H9 (cell line): Measurements from ENCODE around the gene CIB4. TPM values are rescaled to one million over a fixed set of nuclear protein-coding genes. Genes with fewer than 3 reads are reported as not detected.
A peak's percentile ranks its signal among the peaks of the same experiment; 100 is the strongest.

Source experiments
- DNase-seq: peaks from one replicate; pipeline ENCODE4 v3.0.0-alpha.2; 2017
- H2AFZ ChIP-seq: one replicate; pipeline ENCODE4 v1.6.1; 2013; ENCODE audit warnings: mild to moderate bottlenecking, low read length, control low read depth, moderate library complexity
- H2AK5ac ChIP-seq: 2 replicates; pipeline ENCODE4 v1.6.1; 2013; ENCODE audit warnings: low read length, control low read depth, mixed read lengths; ENCODE audit not compliant: insufficient read length
- H2BK120ac ChIP-seq: one replicate; pipeline ENCODE4 v1.6.1; 2013; ENCODE audit warnings: low read depth, mild to moderate bottlenecking, low read length, control low read depth, inconsistent platforms; ENCODE audit not compliant: poor library complexity, severe bottlenecking
- H2BK12ac ChIP-seq: 2 replicates; pipeline ENCODE4 v1.6.1; 2013; ENCODE audit warnings: low read length, control low read depth, mixed read lengths, low read depth; ENCODE audit not compliant: insufficient read length
- H2BK15ac ChIP-seq: 2 replicates; pipeline ENCODE4 v1.6.1; 2013; ENCODE audit warnings: low read depth, low read length, control low read depth
- H2BK20ac ChIP-seq: one replicate; pipeline ENCODE4 v1.6.1; 2013; ENCODE audit warnings: low read depth, mild to moderate bottlenecking, low read length, control low read depth, inconsistent platforms; ENCODE audit not compliant: poor library complexity, severe bottlenecking
- H2BK5ac ChIP-seq: 2 replicates; pipeline ENCODE4 v1.6.1; 2013; ENCODE audit warnings: low read length, control low read depth, mixed read lengths; ENCODE audit not compliant: insufficient read length
- H3K14ac ChIP-seq: 2 replicates; pipeline ENCODE4 v1.6.1; 2013; ENCODE audit warnings: low read length, control low read depth; ENCODE audit not compliant: insufficient read depth
- H3K18ac ChIP-seq: 2 replicates; pipeline ENCODE4 v1.6.1; 2013; ENCODE audit warnings: low read depth, mild to moderate bottlenecking, mixed read lengths, low read length, control low read depth; ENCODE audit not compliant: insufficient read length
- H3K23ac ChIP-seq: 2 replicates; pipeline ENCODE4 v1.6.1; 2013; ENCODE audit warnings: low read length, control low read depth, mixed read lengths, low read depth; ENCODE audit not compliant: insufficient read length
- H3K23me2 ChIP-seq: 2 replicates; pipeline ENCODE4 v1.6.1; 2013; ENCODE audit warnings: low read depth, mild to moderate bottlenecking, mixed read lengths, low read length, control low read depth; ENCODE audit not compliant: insufficient read length, poor library complexity, severe bottlenecking
- H3K27ac ChIP-seq: 2 replicates; pipeline ENCODE4 v1.5.1; 2013; ENCODE audit warnings: low read length, control low read depth, mixed read lengths, low read depth; ENCODE audit not compliant: insufficient read length
- H3K27me3 ChIP-seq: 2 replicates; pipeline ENCODE4 v1.6.1; 2013; ENCODE audit warnings: low read length, control low read depth, inconsistent platforms; ENCODE audit not compliant: insufficient read depth
- H3K4ac ChIP-seq: 2 replicates; pipeline ENCODE4 v1.6.1; 2013; ENCODE audit warnings: low read depth, mild to moderate bottlenecking, control low read depth, inconsistent platforms, low read length, moderate library complexity
- H3K4me1 ChIP-seq: 2 replicates; pipeline ENCODE4 v1.6.1; 2013; ENCODE audit warnings: low read length, control low read depth, inconsistent platforms; ENCODE audit not compliant: insufficient read depth
- H3K4me2 ChIP-seq: 2 replicates; pipeline ENCODE4 v1.6.1; 2013; ENCODE audit warnings: low read length, control low read depth, mixed read lengths; ENCODE audit not compliant: insufficient read length, insufficient read depth
- H3K56ac ChIP-seq: 2 replicates; pipeline ENCODE4 v1.6.1; 2013; ENCODE audit warnings: low read depth, mild to moderate bottlenecking, mixed read lengths, low read length, control low read depth; ENCODE audit not compliant: insufficient read length
- H3K79me1 ChIP-seq: 2 replicates; pipeline ENCODE4 v1.6.1; 2013; ENCODE audit warnings: low read depth, mild to moderate bottlenecking, moderate library complexity, low read length, control low read depth, inconsistent platforms; ENCODE audit not compliant: insufficient read depth, poor library complexity, severe bottlenecking
- H3K79me2 ChIP-seq: 2 replicates; pipeline ENCODE4 v1.6.1; 2013; ENCODE audit warnings: low read length, control low read depth, inconsistent platforms; ENCODE audit not compliant: insufficient read depth
- H3K9ac ChIP-seq: 2 replicates; pipeline ENCODE4 v1.6.1; 2013; ENCODE audit warnings: low read length, control low read depth, mixed read lengths; ENCODE audit not compliant: insufficient read length; ENCODE audit errors: extremely low read depth
- H3K9me3 ChIP-seq: one replicate; pipeline ENCODE4 v1.6.1; 2013; ENCODE audit warnings: low read depth, low read length, inconsistent platforms; ENCODE audit not compliant: control insufficient read depth
- H3T11ph ChIP-seq: one replicate; pipeline ENCODE4 v1.6.1; 2013; ENCODE audit warnings: mild to moderate bottlenecking, low read length, control low read depth, inconsistent platforms
- H4K20me1 ChIP-seq: one replicate; pipeline ENCODE4 v1.6.1; 2013; ENCODE audit not compliant: control insufficient read depth, insufficient read length, insufficient read depth
- H4K5ac ChIP-seq: 2 replicates; pipeline ENCODE4 v1.6.1; 2013; ENCODE audit warnings: low read depth, mild to moderate bottlenecking, mixed read lengths, low read length, control low read depth; ENCODE audit not compliant: insufficient read length
- H4K8ac ChIP-seq: replicated peaks from 2 replicates; pipeline ENCODE4 v1.6.1; 2013; ENCODE audit warnings: low read length, control low read depth, mixed read lengths, low read depth; ENCODE audit not compliant: insufficient read length
- H4K91ac ChIP-seq: 2 replicates; pipeline ENCODE4 v1.6.1; 2013; ENCODE audit warnings: low read depth, mild to moderate bottlenecking, moderate library complexity, mixed read lengths, low read length, control low read depth; ENCODE audit not compliant: insufficient read length
- H3K27ac Mint-ChIP-seq, 3 experiments: 2 replicates in 2 of 3; 3 replicates in 1 of 3; pipeline ENCODE4 v1.8.0; 2020 to 2021; ENCODE audit warnings: mixed read lengths in 3 of 3, mild to moderate bottlenecking in 1 of 3, moderate library complexity in 1 of 3
- H3K27me3 Mint-ChIP-seq: 2 replicates; pipeline ENCODE4 v1.8.0; 2021; ENCODE audit warnings: low read depth, mild to moderate bottlenecking, moderate library complexity, mixed read lengths
- H3K36me3 Mint-ChIP-seq, 3 experiments: 2 replicates in 2 of 3; 3 replicates in 1 of 3; pipeline ENCODE4 v1.8.0; 2020 to 2021; ENCODE audit warnings: low read depth in 3 of 3, mixed read lengths in 3 of 3; ENCODE audit not compliant: insufficient read depth in 1 of 3
- H3K4me1 Mint-ChIP-seq, 2 experiments: 2 replicates each; pipeline ENCODE4 v1.8.0; 2020; ENCODE audit warnings: mixed read lengths in 2 of 2
- H3K4me3 Mint-ChIP-seq, 2 experiments: 2 replicates in 1 of 2; 3 replicates in 1 of 2; pipeline ENCODE4 v1.8.0; 2020 to 2021; ENCODE audit warnings: mild to moderate bottlenecking in 2 of 2, mixed read lengths in 2 of 2, moderate library complexity in 1 of 2
- H3K9me3 Mint-ChIP-seq, 2 experiments: 2 replicates in 1 of 2; 3 replicates in 1 of 2; pipeline ENCODE4 v1.8.0; 2020; ENCODE audit warnings: mild to moderate bottlenecking in 2 of 2, mixed read lengths in 2 of 2, moderate library complexity in 1 of 2
- WGBS: extraction: QIAGEN DNeasy Blood & Tissue Kit; methylation state at CpG from one replicate; pipeline ENCODE4 v1.1.7; 2013; ENCODE audit warnings: missing lambda C conversion rate, low lambda C conversion rate, mixed read lengths; ENCODE audit not compliant: insufficient read length; ENCODE audit errors: extremely low coverage; 5-methylcytosine and 5-hydroxymethylcytosine counted together
- total RNA-seq: library from RNA; stranded (reverse); gene quantifications from 2 replicates; pipeline ENCODE4 v1.2.1, GENCODE V29; 2021
- TF ChIP-seq, protein P1 (sequence below): fragments of 200-600 bp; sonication (generic); conservative IDR thresholded peaks from 3 replicates; pipeline ENCODE4 v1.8.0; 2021; ENCODE audit warnings: antibody characterized with exemption, mild to moderate bottlenecking

CIB4 gene
- total RNA-seq, 1 experiment from 2014 or later, result not detected

DNA sequence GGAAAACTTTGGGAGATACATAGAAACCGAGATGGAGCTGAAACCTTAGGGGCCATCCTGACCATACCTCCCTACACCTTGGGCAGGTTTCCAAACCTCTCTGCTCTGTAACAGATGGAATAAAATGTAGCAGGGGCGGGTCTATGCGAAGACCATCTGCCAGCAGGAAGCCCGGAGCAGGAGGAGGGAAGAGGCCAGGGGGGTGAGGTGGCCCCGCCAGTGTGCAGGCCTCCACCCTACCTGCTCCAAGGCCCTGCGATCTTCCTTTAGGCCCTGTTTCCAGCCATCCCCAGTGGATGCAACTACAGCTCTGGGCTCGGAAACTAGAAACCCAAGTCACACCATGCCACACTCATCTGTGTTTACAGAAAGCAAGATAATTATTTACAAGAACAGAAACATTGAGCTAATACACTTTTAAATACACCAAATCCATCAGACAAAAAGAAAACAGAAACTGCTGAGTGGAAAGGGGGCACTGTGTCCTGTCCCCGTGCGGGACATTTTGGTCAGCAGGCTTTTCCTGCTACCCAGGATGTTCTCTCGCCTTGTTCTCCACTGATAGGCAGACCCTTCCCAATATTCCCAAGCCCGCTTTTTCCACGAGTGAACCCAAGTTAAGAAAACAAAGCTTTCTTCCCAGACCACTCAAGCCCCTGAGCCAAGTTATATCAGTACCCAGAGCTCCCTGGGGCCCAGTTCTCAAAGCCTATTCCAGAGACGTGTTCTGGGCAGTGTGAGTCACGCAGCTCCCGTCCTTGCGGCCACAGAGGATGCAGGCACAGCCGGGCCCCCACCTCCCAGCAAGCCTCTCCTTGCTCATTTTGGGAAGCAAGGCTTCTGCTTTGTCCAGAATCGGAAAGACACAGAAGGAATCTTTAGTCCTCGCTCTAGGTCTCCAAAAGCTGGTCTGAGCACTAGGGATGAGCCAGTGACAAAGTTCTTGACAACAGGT, 17.3 kb downstream of the CIB4 start:
- peaks cover 0 to 4% of the 10 kb centered on the region in 2 experiments; a peak in 1 of 5 replicates for H3K9me3 Mint-ChIP-seq
- Histone ChIP-seq H2BK20ac (no peak overlapping the region), H3K18ac (no peak overlapping the region), H3K23ac (no peak overlapping the region), H3K9me3 (no peaks in the 10 kb centered on the region), H4K91ac (no peak overlapping the region), H4K20me1 (no peaks in the 10 kb centered on the region), H3K14ac (no peak overlapping the region), H3K27ac (no peak overlapping the region), H3K4ac (no peak overlapping the region), H3K23me2 (no peaks in the 10 kb centered on the region), H3K56ac (no peak overlapping the region), H3K4me1 (no peaks in the 10 kb centered on the region; the same call in 1 of the 2 replicates), H3K4me2 (no peak overlapping the region), H2BK12ac (no peak overlapping the region), H3K79me1 (no peaks in the 10 kb centered on the region), H2BK120ac (no peak overlapping the region), H3K27me3 (no peaks in the 10 kb centered on the region), H2AK5ac (no peak overlapping the region), H3T11ph (no peak overlapping the region), H4K5ac (no peak overlapping the region), H4K8ac (no peak overlapping the region), H2BK15ac (no peak overlapping the region), H3K79me2 (no peaks in the 10 kb centered on the region), H2BK5ac (no peak overlapping the region), H2AFZ (no peak overlapping the region), H3K9ac (no peak overlapping the region)
- peaks cover 18 to 24% of the 10 kb centered on the region in 2 experiments for H3K4me1 Mint-ChIP-seq
- H3K36me3 Mint-ChIP-seq, result no peaks in the 10 kb centered on the region
- WGBS, result no CpG with 5 or more reads among the region's 19 CpGs
- peaks cover 46% of the 10 kb centered on the region for H3K27me3 Mint-ChIP-seq
- no peak overlapping the region; a peak in 2 of 7 replicates for H3K27ac Mint-ChIP-seq
- TF ChIP-seq, protein P1, sequence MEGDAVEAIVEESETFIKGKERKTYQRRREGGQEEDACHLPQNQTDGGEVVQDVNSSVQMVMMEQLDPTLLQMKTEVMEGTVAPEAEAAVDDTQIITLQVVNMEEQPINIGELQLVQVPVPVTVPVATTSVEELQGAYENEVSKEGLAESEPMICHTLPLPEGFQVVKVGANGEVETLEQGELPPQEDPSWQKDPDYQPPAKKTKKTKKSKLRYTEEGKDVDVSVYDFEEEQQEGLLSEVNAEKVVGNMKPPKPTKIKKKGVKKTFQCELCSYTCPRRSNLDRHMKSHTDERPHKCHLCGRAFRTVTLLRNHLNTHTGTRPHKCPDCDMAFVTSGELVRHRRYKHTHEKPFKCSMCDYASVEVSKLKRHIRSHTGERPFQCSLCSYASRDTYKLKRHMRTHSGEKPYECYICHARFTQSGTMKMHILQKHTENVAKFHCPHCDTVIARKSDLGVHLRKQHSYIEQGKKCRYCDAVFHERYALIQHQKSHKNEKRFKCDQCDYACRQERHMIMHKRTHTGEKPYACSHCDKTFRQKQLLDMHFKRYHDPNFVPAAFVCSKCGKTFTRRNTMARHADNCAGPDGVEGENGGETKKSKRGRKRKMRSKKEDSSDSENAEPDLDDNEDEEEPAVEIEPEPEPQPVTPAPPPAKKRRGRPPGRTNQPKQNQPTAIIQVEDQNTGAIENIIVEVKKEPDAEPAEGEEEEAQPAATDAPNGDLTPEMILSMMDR, result no peak
- no peak overlapping the region for H3K4me3 Mint-ChIP-seq
- DNase-seq, result peak; percentile 36
